Measurements from ENCODE around the gene PKD2L2. TPM values are rescaled to one million over a fixed set of nuclear protein-coding genes. Genes with fewer than 3 reads are reported as not detected.

The PKD2L2 gene
- total and polyA plus RNA-seq, 10 of the 15 experiments (the other 5 are each of a cell fraction or from before 2014, with no cell fraction given), result 0.11 to 0.86 (median 0.26) TPM; not detected in 4

DNA sequence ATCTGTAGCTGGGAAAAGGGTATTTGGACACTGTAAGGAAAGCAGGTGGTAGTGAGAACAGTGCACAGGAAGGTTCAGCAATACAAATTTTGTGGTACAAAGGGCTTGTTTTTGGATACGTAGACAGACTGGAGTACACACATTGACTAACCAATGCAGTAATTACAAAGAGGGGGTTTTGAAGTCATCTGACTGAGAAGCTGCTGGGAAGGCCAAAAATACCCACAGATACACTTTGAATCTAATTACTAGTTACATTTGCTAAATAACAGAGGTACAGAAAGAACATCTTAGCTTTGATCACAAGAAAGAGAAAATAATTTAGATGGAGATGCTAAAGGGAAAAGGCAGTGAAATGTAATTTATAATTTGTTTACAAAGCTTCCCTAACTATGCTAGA lies 45.9 kb downstream of the PKD2L2 start:
- Histone ChIP-seq H3K79me2 (ENCODE audit: control insufficient read depth, insufficient read depth, low read length) (no peaks in the 10 kb centered on the region; the same call in 1 of the 2 replicates), H3K27ac (ENCODE audit: control insufficient read depth, insufficient read depth) (peak overlapping the region; percentile 37; the same call in 1 of the 2 replicates), H3K9me3 (replicated peaks; ENCODE audit: control insufficient read depth, insufficient read depth, low read length) (no peaks in the 10 kb centered on the region), H3K36me3 (ENCODE audit: control insufficient read depth in 2 of 2, insufficient read depth in 2 of 2, low read length in 1 of 2) (peaks cover 6 to 18% of the 10 kb centered on the region in 2 experiments), H3K27me3 (replicated peaks in 1 of 2; ENCODE audit: control insufficient read depth in 2 of 2, insufficient read depth in 2 of 2, low read length in 1 of 2) (no peaks in the 10 kb centered on the region), H2AFZ (ENCODE audit: control insufficient read depth, low read depth, low read length) (no peak overlapping the region), H3K4me2 (ENCODE audit: control insufficient read depth, insufficient read depth) (no peak overlapping the region), H3K4me1 (ENCODE audit: control insufficient read depth, insufficient read depth, low read length) (peaks cover 20% of the 10 kb centered on the region), H4K20me1 (ENCODE audit: control insufficient read depth, insufficient read depth) (no peaks in the 10 kb centered on the region), H3K4me3 (no peak overlapping the region), H3K9ac (ENCODE audit: control insufficient read depth, insufficient read depth, low read length) (no peak overlapping the region)
- RAD21 ChIA-PET (ENCODE audit: unreplicated experiment), result interaction anchor here (1.6 to 2.7 kb wide), 4 partner anchors 45 to 156 kb away, joined by 4 to 21 read pairs (median 8); partner anchors contain the start of gene PKD2L2
- SMC1A ChIA-PET (ENCODE audit: uncharacterized antibody, unreplicated experiment), result interaction anchor here (0.5 to 2.9 kb wide), 14 partner anchors 10 to 300 kb away, joined by 3 to 22 read pairs (median 4); partner anchors contain the start of gene PKD2L2
- 0% methylated on average over 1 of the region's 1 CpG for WGBS (ENCODE audit: insufficient coverage, insufficient replicate concordance, low lambda C conversion rate, missing lambda C conversion rate)
- intact Hi-C loops (cut with micrococcal nuclease; ENCODE audit: unreplicated experiment), result loop anchor here (10.0 kb wide), 1 partner anchor 160 kb away; no protein-coding TSS in a partner anchor
- POLR2A ChIA-PET, result interaction anchor here (1.0 to 1.9 kb wide), 3 partner anchors 13 to 94 kb away, joined by 3 to 7 read pairs (median 4); no protein-coding TSS in a partner anchor
- DNase-seq (ENCODE audit: low read depth, low spot score), result peak; percentile 25
- peak; percentile 81 for FAIRE-seq
- ATAC-seq, result peak; percentile 78
- in situ Hi-C loops (cut with MboI), result no loop called here
- TF ChIP-seq, protein P1, sequence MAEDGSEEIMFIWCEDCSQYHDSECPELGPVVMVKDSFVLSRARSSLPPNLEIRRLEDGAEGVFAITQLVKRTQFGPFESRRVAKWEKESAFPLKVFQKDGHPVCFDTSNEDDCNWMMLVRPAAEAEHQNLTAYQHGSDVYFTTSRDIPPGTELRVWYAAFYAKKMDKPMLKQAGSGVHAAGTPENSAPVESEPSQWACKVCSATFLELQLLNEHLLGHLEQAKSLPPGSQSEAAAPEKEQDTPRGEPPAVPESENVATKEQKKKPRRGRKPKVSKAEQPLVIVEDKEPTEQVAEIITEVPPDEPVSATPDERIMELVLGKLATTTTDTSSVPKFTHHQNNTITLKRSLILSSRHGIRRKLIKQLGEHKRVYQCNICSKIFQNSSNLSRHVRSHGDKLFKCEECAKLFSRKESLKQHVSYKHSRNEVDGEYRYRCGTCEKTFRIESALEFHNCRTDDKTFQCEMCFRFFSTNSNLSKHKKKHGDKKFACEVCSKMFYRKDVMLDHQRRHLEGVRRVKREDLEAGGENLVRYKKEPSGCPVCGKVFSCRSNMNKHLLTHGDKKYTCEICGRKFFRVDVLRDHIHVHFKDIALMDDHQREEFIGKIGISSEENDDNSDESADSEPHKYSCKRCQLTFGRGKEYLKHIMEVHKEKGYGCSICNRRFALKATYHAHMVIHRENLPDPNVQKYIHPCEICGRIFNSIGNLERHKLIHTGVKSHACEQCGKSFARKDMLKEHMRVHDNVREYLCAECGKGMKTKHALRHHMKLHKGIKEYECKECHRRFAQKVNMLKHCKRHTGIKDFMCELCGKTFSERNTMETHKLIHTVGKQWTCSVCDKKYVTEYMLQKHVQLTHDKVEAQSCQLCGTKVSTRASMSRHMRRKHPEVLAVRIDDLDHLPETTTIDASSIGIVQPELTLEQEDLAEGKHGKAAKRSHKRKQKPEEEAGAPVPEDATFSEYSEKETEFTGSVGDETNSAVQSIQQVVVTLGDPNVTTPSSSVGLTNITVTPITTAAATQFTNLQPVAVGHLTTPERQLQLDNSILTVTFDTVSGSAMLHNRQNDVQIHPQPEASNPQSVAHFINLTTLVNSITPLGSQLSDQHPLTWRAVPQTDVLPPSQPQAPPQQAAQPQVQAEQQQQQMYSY (CRISPR knock-in tag; IDR thresholded peaks at IDR 0.05), result no peak
- TF ChIP-seq MEF2B (IDR thresholded peaks at IDR 0.05; ENCODE audit: partially characterized antibody, poor library complexity, severe bottlenecking), result peak; percentile 49
- TF ChIP-seq EP300 (IDR thresholded peaks at IDR 0.05; ENCODE audit: borderline replicate concordance in 1 of 2, control insufficient read depth in 1 of 2, low read depth in 2 of 2, low read length in 2 of 2), result peak; percentile 31 to 61; a peak in 2 of 4 replicates
- peak; percentile 57; the same call in 1 of the 2 replicates for TF ChIP-seq MTA2 (IDR thresholded peaks at IDR 0.05; ENCODE audit: low read depth)
- peak; percentile 83; the same call in 1 of the 2 replicates for TF ChIP-seq STAT3 (IDR thresholded peaks at IDR 0.05; ENCODE audit: low read depth, low read length)
- peak; percentile 51; the same call in 1 of the 2 replicates for TF ChIP-seq MEF2A (IDR thresholded peaks at IDR 0.05; ENCODE audit: insufficient read depth, low read depth, low read length)
- TF ChIP-seq TBL1XR1 (IDR thresholded peaks at IDR 0.05; ENCODE audit: low read depth, low read length), result no peak
- peak; percentile 50 for TF ChIP-seq RUNX3 (IDR thresholded peaks at IDR 0.05; ENCODE audit: low read length)
- TF ChIP-seq, protein P2, sequence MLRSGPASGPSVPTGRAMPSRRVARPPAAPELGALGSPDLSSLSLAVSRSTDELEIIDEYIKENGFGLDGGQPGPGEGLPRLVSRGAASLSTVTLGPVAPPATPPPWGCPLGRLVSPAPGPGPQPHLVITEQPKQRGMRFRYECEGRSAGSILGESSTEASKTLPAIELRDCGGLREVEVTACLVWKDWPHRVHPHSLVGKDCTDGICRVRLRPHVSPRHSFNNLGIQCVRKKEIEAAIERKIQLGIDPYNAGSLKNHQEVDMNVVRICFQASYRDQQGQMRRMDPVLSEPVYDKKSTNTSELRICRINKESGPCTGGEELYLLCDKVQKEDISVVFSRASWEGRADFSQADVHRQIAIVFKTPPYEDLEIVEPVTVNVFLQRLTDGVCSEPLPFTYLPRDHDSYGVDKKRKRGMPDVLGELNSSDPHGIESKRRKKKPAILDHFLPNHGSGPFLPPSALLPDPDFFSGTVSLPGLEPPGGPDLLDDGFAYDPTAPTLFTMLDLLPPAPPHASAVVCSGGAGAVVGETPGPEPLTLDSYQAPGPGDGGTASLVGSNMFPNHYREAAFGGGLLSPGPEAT (IDR thresholded peaks at IDR 0.05; ENCODE audit: low read depth), result peak; percentile 60; the same call in 1 of the 2 replicates
- TF ChIP-seq, protein P3, sequence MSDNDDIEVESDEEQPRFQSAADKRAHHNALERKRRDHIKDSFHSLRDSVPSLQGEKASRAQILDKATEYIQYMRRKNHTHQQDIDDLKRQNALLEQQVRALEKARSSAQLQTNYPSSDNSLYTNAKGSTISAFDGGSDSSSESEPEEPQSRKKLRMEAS (IDR thresholded peaks at IDR 0.05; ENCODE audit: low read depth, low read length), result no peak
- peak in 1 of 2 experiments; percentile 12; a peak in 1 of 4 replicates for TF ChIP-seq IKZF2 (IDR thresholded peaks at IDR 0.05)
- peak in 1 of 2 experiments; percentile 19; a peak in 1 of 4 replicates for TF ChIP-seq BHLHE40 (IDR thresholded peaks at IDR 0.05; ENCODE audit: borderline replicate concordance in 1 of 2, low read depth in 2 of 2, low read length in 1 of 2)
- no TSS peak for BruUV-seq (replicated peaks)
- CTCF ChIA-PET, result interaction anchor here (0.6 to 2.1 kb wide), 9 partner anchors 9 to 419 kb away, joined by 3 to 22 read pairs (median 4); partner anchors contain the start of gene PKD2L2
